ENCODE measurements around the gene GAS7.

GAS7 gene

GRCh38 chr17:10116267-10116666 lies 82.1 kb downstream of the GAS7 start:
- no peaks in the 10 kb centered on the region for H3K36me3 ChIP-seq (ENCODE audit: insufficient read depth, low read length)
- H3K79me2 ChIP-seq (ENCODE audit: insufficient read depth, low read length): no peaks in the 10 kb centered on the region
- no peaks in the 10 kb centered on the region for H3K4me1 ChIP-seq (ENCODE audit: insufficient read depth, low read length, severe bottlenecking)
- H3F3A ChIP-seq (ENCODE audit: insufficient read depth, low read length): no peaks in the 10 kb centered on the region
- no peaks in the 10 kb centered on the region for H3K27me3 ChIP-seq (ENCODE audit: insufficient read depth, low read length)
- TF ChIP-seq EZH2 (IDR thresholded peaks at IDR 0.05; ENCODE audit: borderline replicate concordance, low read length): no peak
- TF ChIP-seq, protein P1, sequence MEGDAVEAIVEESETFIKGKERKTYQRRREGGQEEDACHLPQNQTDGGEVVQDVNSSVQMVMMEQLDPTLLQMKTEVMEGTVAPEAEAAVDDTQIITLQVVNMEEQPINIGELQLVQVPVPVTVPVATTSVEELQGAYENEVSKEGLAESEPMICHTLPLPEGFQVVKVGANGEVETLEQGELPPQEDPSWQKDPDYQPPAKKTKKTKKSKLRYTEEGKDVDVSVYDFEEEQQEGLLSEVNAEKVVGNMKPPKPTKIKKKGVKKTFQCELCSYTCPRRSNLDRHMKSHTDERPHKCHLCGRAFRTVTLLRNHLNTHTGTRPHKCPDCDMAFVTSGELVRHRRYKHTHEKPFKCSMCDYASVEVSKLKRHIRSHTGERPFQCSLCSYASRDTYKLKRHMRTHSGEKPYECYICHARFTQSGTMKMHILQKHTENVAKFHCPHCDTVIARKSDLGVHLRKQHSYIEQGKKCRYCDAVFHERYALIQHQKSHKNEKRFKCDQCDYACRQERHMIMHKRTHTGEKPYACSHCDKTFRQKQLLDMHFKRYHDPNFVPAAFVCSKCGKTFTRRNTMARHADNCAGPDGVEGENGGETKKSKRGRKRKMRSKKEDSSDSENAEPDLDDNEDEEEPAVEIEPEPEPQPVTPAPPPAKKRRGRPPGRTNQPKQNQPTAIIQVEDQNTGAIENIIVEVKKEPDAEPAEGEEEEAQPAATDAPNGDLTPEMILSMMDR (IDR thresholded peaks at IDR 0.05; ENCODE audit: low read length): no peak
- H4K20me1 ChIP-seq (ENCODE audit: insufficient read depth, low read length): no peaks in the 10 kb centered on the region
- no peak overlapping the region for H3K4me3 ChIP-seq (ENCODE audit: low read depth, low read length, poor library complexity, severe bottlenecking)
- H3K4me2 ChIP-seq (ENCODE audit: low read length): no peak overlapping the region
- no peaks in the 10 kb centered on the region for H3K9me2 ChIP-seq (ENCODE audit: low read depth, low read length)
- H3K27ac ChIP-seq (ENCODE audit: low read depth, low read length, poor library complexity, severe bottlenecking): no peak overlapping the region
- no peaks in the 10 kb centered on the region for H3K9me3 ChIP-seq (ENCODE audit: low read length)
- no peak overlapping the region for H2AFZ ChIP-seq (ENCODE audit: low read length)
- H3K9ac ChIP-seq (ENCODE audit: low read length): no peak overlapping the region

DNA sequence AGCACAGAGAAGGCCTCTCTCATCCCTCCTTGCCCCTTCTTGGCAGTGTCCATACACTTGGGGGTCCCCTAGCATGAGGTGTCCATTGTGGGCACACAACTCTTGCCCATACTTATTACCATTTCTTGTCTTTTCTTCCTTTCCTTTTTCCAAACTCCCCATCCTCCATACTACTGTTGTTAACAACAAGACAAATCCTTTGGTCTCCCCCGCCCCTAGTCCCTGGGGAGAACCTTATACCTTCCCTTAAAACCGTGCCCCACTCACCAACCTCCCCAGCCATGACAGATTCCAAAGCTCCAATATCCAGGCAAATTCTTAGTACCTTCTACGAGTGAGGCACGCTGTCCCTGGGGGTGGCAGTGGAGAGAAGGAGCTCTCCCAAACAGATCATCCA lies 82.9 kb downstream of the GAS7 start:
- Histone ChIP-seq H3K9ac (ENCODE audit: low read length) (no peak overlapping the region), H3K27ac (ENCODE audit: low read depth, low read length, poor library complexity, severe bottlenecking) (no peak overlapping the region), H3K9me3 (ENCODE audit: low read length) (no peaks in the 10 kb centered on the region), H3K4me1 (ENCODE audit: insufficient read depth, low read length, severe bottlenecking) (no peaks in the 10 kb centered on the region), H3F3A (ENCODE audit: insufficient read depth, low read length) (no peaks in the 10 kb centered on the region), H3K27me3 (ENCODE audit: insufficient read depth, low read length) (no peaks in the 10 kb centered on the region), H3K36me3 (ENCODE audit: insufficient read depth, low read length) (no peaks in the 10 kb centered on the region), H3K9me2 (ENCODE audit: low read depth, low read length) (no peaks in the 10 kb centered on the region), H3K79me2 (ENCODE audit: insufficient read depth, low read length) (no peaks in the 10 kb centered on the region), H4K20me1 (ENCODE audit: insufficient read depth, low read length) (no peaks in the 10 kb centered on the region), H3K4me3 (ENCODE audit: low read depth, low read length, poor library complexity, severe bottlenecking) (no peak overlapping the region), H3K4me2 (ENCODE audit: low read length) (no peak overlapping the region), H2AFZ (ENCODE audit: low read length) (no peak overlapping the region)
- TF ChIP-seq, protein P1 (IDR thresholded peaks at IDR 0.05; ENCODE audit: low read length): no peak
- no peak for TF ChIP-seq EZH2 (IDR thresholded peaks at IDR 0.05; ENCODE audit: borderline replicate concordance, low read length)

- Histone ChIP-seq H3K27me3 (ENCODE audit: insufficient read depth, low read length) (no peaks in the 10 kb centered on the region), H3K4me3 (ENCODE audit: low read depth, low read length, poor library complexity, severe bottlenecking) (no peak overlapping the region), H3K36me3 (ENCODE audit: insufficient read depth, low read length) (no peaks in the 10 kb centered on the region), H2AFZ (ENCODE audit: low read length) (no peak overlapping the region), H3K79me2 (ENCODE audit: insufficient read depth, low read length) (no peaks in the 10 kb centered on the region), H3K4me2 (ENCODE audit: low read length) (no peak overlapping the region), H3F3A (ENCODE audit: insufficient read depth, low read length) (no peaks in the 10 kb centered on the region), H3K9ac (ENCODE audit: low read length) (no peak overlapping the region), H3K27ac (ENCODE audit: low read depth, low read length, poor library complexity, severe bottlenecking) (no peak overlapping the region), H3K4me1 (ENCODE audit: insufficient read depth, low read length, severe bottlenecking) (no peaks in the 10 kb centered on the region), H4K20me1 (ENCODE audit: insufficient read depth, low read length) (no peaks in the 10 kb centered on the region), H3K9me3 (ENCODE audit: low read length) (no peaks in the 10 kb centered on the region), H3K9me2 (ENCODE audit: low read depth, low read length) (no peaks in the 10 kb centered on the region)
- TF ChIP-seq, protein P1 (IDR thresholded peaks at IDR 0.05; ENCODE audit: low read length): no peak
- no peak for TF ChIP-seq EZH2 (IDR thresholded peaks at IDR 0.05; ENCODE audit: borderline replicate concordance, low read length)
These were observed 83.4 kb downstream of the GAS7 start for GRCh38 chr17:10114931-10115535.
